Stimulated activated CD4-positive, alpha-beta T cell treated with anti-CD3 and anti-CD28 coated beads, Interleukin-4, amount 100 ng/mL, for 1 hour (primary cell): ENCODE results near the gene LRBA.
"Not testable (repeated sequence)": the region's sequence is repeated elsewhere in the genome, so short reads cannot be mapped to it uniquely, and the experiment has no call there.

Experiments
- DNase-seq: peaks from one replicate; pipeline ENCODE4 v3.0.0-alpha.2; 2020

The LRBA gene

GRCh38 chr4:150581056-150581605 lies 434.0 kb downstream of the LRBA start:
- DNase-seq, result no peak

- DNase-seq, result no peak
These were observed 434.8 kb downstream of the LRBA start for GRCh38 chr4:150580306-150580705.

GRCh38 chr4:150579551-150580234 lies 435.4 kb downstream of the LRBA start:
- no peak for DNase-seq

GRCh38 chr4:150578745-150579501 lies 436.2 kb downstream of the LRBA start:
- no peak for DNase-seq

GRCh38 chr4:150577796-150578195 lies 437.3 kb downstream of the LRBA start:
- DNase-seq, result no peak

GRCh38 chr4:150574678-150575077 lies 440.4 kb downstream of the LRBA start:
- no peak for DNase-seq

GRCh38 chr4:150573534-150573933 lies 441.6 kb downstream of the LRBA start:
- DNase-seq, result no peak

GRCh38 chr4:150572704-150573504 lies 442.2 kb downstream of the LRBA start:
- no peak for DNase-seq

GRCh38 chr4:150570862-150571261 lies 444.2 kb downstream of the LRBA start:
- DNase-seq, result no peak

GRCh38 chr4:150569998-150570535 lies 445.0 kb downstream of the LRBA start:
- DNase-seq, result no peak

- no peak for DNase-seq
These were observed 445.6 kb downstream of the LRBA start for GRCh38 chr4:150569384-150569987.

GRCh38 chr4:150567070-150567469 lies 448.0 kb downstream of the LRBA start:
- DNase-seq, result no peak

- not testable (repeated sequence) for DNase-seq
These were observed 450.1 kb downstream of the LRBA start for GRCh38 chr4:150564967-150565366.

GRCh38 chr4:150562751-150563150 lies 452.3 kb downstream of the LRBA start:
- no peak for DNase-seq

- no peak for DNase-seq
These were observed 452.8 kb downstream of the LRBA start for GRCh38 chr4:150562250-150562649.

GRCh38 chr4:150561143-150561737 lies 453.8 kb downstream of the LRBA start:
- DNase-seq, result no peak

GRCh38 chr4:150557811-150558210 lies 457.3 kb downstream of the LRBA start:
- DNase-seq, result not testable (repeated sequence)

GRCh38 chr4:150547154-150547838 lies 467.8 kb downstream of the LRBA start:
- no peak for DNase-seq

- DNase-seq, result no peak
These were observed 468.8 kb downstream of the LRBA start for GRCh38 chr4:150546286-150546685.

- no peak for DNase-seq
These were observed 472.0 kb downstream of the LRBA start for GRCh38 chr4:150543042-150543441.

- no peak for DNase-seq
These were observed 473.4 kb downstream of the LRBA start for GRCh38 chr4:150541681-150542080.

GRCh38 chr4:150540959-150541360 lies 474.1 kb downstream of the LRBA start:
- no peak for DNase-seq
